K562 (cell line): ENCODE results near the gene GPR39.

Source experiments
- ETV5 ChIP-seq: sonication (generic); formaldehyde crosslinking; IDR thresholded peaks from 2 replicates; pipeline ENCODE4 v1.4.0; 2020; ENCODE audit warnings: low read depth, mild to moderate bottlenecking, missing genetic modification reagents
- GABPB1 ChIP-seq: sonication (generic); formaldehyde crosslinking; IDR thresholded peaks from 2 replicates; pipeline ENCODE4 v1.8.0; 2022; ENCODE audit warnings: mild to moderate bottlenecking, missing genetic modification reagents
- MAZ ChIP-seq, 2 experiments: fragments of 450-650 bp in 1 of 2; sonication (generic) in 1 of 2; formaldehyde crosslinking; IDR thresholded peaks in 1 of 2; conservative IDR thresholded peaks in 1 of 2; 2 replicates each; pipeline versions ENCODE4 v1.4.0 to v1.5.0; 2020; ENCODE audit warnings: mild to moderate bottlenecking in 1 of 2, missing genetic modification reagents in 1 of 2
- POLR2A ChIP-seq: fragments of 450-650 bp; conservative IDR thresholded peaks from 2 replicates; pipeline ENCODE4 v1.6.1; 2016
- TCF7 ChIP-seq: sonication (generic); IDR thresholded peaks from 2 replicates; pipeline ENCODE4 v1.6.1; 2016; ENCODE audit warnings: antibody characterized with exemption, borderline replicate concordance
- ZNF354B ChIP-seq: fragments of 250-450 bp; sonication (Bioruptor Pico); IDR thresholded peaks from 2 replicates; pipeline ENCODE4 v1.4.0; 2020
- TF ChIP-seq, protein P1 (sequence below): sonication (generic); formaldehyde crosslinking; IDR thresholded peaks from 2 replicates; pipeline ENCODE4 v1.8.0; 2023; ENCODE audit warnings: mild to moderate bottlenecking, missing genetic modification reagents

DNA sequence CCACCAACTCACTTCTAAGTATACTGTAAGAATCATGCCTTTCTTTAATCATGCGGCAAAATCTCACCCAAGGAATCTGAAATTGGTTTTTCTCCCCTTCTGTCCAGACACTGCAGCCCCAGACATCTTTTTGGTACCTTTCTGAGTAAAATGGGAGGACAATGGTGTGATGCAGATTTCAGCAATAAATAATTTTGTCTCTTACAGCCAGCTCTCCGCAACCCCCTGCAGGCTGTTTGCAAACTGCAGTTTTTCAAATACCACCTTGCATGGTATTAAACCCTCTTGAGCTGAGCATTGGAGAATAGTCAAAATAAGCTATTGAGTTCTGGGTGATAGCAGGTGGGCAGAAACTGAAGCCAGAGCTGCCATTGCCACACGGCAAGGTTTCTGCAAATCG is 32.2 kb downstream of the GPR39 start:
- TF ChIP-seq GABPB1 (CRISPR knock-in tag) (no peak), ETV5 (CRISPR knock-in tag) (no peak), POLR2A (no peak), ZNF354B (CRISPR knock-in tag) (no peak), TCF7 (no peak), MAZ (CRISPR knock-in tag; conservative IDR thresholded peaks at IDR 0.05 in 1 of 2, IDR thresholded peaks at IDR 0.05 in 1 of 2) (no peak)
- TF ChIP-seq, protein P1, sequence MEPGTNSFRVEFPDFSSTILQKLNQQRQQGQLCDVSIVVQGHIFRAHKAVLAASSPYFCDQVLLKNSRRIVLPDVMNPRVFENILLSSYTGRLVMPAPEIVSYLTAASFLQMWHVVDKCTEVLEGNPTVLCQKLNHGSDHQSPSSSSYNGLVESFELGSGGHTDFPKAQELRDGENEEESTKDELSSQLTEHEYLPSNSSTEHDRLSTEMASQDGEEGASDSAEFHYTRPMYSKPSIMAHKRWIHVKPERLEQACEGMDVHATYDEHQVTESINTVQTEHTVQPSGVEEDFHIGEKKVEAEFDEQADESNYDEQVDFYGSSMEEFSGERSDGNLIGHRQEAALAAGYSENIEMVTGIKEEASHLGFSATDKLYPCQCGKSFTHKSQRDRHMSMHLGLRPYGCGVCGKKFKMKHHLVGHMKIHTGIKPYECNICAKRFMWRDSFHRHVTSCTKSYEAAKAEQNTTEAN (CRISPR knock-in tag): no peak
